ENCODE measurements around the gene MRGPRF.

The MRGPRF gene

DNA sequence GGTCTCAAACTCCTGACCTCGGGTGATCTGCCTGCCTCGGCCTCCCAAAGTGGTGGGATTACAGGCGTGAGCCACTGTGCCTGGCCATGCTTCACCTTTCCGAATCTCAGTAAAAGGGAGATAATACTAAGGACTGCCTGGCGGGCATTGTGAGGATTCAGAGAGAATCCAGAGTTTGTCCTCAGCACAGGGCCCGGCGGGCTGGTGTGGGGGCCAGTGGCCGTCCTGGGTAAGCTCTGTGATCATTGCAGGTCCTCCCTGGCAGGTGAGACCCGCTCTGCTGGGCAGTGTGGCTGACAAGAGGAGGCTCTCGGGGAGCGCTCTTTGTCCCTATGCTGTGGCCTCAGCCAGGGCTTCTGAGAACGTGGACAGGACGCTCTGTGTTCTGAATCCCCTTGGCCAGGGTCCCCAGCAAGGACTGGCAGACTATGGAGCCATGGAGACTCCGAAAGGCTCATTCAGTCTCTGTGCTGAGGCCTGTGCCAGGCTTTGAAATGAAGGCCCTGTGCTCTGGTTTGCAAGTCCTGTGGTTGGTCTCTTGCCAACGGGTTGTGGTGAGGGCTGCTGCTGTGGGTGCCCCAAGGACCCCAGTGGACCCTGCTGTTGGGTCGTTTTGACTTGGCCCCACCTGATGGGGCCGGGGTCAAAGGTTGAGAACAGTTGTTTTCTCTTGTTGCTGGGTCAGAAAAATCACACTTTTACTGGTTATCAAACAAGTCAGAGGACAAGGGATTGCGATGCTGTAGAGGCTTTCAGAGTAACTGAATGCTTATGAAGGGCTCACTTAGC is 37.7 kb upstream of the MRGPRF start:
- DNase-seq (ENCODE audit: low read depth): no peak

DNA sequence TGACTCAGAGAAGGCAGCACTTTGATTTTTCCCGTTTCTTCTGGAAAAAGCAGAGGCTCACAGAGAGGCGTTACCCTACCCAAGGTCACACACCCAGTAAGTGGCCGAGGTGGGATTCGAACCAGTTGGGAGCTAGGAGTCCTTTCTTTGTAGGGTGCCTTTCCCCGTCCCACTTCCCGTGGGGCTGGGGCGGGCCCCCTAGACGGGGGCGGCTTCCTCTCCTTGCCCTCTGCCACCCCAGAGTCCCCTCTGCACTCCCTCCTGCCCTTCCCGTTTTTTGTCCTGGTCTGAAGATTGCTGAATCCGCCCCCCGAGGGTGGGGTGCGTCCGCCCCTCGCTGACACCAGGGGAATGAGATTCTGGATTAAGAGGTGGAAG is 36.4 kb upstream of the MRGPRF start:
- no peak for DNase-seq (ENCODE audit: low read depth)

DNA sequence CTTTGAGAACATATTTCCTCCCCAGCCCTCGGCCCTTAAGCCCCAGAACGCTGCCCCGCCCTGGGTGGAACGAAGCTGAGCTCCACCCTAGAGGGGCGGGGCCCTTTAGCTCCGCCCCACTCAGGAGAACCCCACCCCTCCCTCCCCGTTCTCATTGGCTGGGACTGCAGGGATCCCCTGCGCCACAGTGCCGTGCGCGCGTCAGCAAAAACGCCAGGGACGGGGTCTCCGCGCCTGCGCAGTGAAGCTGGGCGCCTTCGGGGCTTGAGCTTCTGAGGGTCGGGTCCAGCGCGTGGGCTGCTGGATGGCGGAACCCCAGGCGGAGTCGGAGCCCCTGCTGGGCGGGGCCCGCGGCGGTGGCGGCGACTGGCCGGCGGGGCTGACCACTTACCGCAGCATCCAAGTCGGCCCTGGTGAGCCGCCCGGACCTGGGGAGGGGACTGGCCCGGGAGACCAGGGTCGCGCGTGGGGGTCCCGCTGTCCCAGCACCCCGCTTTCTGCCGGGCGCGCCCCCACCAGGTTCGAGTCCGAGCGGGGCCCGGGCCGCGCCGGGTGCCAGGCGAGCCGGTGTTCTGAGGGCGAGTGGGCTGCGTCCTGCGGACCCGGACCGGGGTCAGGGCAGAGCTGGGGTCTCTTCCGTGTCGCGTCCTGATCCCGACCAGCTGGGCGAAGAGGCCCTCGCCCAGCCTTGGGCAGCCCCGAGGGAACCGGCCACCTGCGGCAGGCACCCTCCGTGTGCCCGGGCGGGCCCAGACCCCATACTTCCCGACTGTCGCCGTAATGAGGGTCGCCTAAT is 35.8 kb upstream of the MRGPRF start, which contains the start of gene TPCN2:
TPCN2 (plus strand) TSS at position 239 of the 796 bp plus-strand sequence; CDS start at position 305, 66 bp downstream.
- peak; percentile 84 for DNase-seq (ENCODE audit: low read depth)

DNA sequence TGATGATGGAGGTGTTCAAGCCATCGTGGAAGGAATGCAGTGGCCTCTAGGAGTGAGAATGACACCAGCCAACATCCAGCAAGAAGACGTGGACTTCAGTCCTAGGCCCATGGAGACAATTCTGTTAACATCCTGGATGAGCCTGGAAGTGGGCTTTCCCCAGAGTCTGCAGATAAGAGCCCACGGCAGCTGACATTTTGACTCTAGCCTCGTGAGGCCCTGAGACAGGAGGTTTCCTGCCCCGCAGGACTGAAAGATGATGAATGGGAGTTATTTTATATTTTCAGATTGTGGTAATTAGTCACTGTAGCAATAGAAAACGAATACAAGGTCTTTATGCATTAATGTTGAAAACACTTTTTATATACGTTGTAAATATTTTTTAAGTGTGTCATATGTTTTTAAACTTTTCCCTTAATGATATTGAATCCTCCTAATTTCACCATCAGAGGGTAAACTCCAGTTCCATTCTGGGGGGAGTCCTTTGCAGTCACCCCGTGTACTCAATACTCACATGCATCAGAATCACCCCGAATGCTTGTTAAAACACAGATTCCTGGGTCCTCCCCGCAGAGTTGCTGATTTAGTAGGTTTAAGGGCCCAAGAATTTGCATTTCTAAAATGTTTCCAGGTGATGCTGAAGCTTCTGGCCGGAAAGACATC is 35.1 kb upstream of the MRGPRF start:
- no peak for DNase-seq (ENCODE audit: low read depth)

DNA sequence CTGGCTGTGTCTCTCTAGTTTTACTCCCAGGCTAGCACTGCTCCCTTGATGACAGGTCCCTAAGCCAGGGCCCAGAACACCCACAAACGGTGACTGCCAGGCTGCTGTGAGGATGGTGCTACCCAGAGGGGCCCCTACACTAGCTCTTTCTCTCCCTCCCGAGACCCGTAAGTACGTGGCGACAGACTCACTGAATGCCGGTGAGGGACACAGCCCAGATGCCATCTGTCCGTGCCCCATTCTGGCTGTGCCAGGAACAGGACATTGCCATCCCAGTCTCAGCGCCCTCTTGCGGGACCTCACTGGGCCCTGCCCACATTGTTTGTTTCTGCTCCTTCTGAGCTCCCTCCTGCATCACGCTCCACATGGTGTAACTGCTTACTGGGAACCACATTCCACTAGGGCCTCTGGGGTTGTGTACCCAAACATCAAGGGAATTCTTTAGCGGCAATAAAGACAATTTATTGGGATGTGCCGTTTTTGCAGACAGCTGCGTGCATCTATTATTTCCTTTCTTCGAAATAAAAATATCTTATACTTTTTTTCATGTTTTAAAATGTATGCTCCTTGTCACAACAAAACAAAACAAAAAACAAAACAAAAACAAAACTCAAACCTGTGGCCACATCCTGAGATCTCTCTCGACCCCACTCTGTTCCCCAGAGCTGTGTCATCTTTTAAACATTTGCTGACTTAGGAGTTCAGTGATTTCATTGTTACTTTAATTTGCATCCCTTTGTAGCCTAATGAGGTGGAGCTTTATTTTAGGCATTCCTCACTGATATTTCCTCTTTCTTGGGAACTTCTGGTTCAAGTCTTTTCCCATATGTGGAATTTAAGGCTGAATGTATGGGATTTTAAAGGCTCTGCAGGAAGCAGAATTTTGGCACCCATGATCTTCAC is 31.3 kb upstream of the MRGPRF start:
- no peak for DNase-seq (ENCODE audit: low read depth)

DNA sequence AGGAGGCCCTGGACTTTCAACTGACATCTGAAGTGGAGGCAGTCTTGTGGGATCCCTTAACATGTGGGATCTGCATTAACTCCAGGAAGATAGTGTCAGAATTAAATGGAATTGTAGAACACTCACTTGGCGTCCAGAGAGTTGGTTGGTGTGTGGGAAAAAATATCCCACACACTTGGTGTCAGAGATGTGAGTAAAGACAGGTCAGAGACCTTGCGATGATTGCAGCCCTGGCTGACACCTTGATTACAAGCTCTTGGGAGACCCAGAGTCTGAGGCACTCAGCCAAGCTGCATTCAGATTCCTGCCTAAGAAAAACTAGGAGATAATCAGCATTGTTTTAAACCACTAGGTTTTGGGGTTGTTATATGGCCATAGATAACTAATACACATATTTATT is 28.5 kb upstream of the MRGPRF start:
- DNase-seq (ENCODE audit: low read depth): no peak

DNA sequence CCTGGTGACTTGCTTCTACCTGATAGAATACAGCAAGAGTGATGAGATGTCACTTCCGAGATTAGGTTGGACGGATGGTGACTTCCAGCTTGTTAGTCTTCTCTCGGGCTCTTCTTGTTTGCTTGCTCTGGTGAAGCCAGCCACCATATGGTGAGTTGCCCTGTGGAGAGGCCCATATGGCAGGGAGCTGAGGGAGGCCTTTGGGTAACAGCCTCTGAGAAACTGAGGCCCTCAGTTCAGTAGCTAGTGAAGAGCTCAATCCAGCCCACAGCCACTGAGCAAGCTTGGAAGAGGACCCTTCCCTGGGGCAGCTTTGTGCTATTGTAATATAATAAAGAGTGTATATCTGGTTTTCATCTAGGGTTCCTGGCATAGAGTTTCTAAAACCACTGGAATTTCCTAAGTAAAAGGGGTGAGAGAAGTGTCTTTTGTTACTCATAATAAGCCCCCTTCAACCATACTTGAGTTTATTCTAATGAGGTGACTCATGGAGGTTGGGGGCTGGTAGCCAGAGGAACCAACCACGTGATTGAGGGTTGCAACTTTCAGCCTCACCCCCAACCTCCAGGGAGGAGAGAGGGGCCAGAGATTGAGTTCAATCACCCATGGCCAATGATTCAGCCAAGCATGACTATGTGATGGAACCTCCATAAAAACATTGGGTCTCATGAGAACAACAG is 27.7 kb upstream of the MRGPRF start:
- DNase-seq (ENCODE audit: low read depth): no peak

DNA sequence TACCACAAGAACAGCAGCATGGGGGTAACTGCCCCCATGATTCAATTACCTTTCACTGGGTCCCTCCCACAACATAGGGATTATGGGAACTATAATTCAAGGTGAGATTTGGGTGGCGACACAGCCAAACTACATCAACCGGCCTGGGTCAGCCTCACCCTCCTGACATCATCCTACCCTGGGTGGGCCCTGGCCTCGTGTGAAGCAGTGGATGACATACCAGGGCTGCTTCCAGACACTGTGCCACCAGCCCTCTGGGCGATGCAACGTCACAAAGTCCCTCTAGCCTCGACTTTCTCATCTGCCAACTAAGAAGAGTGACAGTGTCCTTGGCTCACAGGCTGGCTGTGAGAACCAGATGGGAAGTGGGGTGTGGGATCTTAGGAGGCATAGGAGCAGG is 27.0 kb upstream of the MRGPRF start:
- DNase-seq (ENCODE audit: low read depth): no peak

DNA sequence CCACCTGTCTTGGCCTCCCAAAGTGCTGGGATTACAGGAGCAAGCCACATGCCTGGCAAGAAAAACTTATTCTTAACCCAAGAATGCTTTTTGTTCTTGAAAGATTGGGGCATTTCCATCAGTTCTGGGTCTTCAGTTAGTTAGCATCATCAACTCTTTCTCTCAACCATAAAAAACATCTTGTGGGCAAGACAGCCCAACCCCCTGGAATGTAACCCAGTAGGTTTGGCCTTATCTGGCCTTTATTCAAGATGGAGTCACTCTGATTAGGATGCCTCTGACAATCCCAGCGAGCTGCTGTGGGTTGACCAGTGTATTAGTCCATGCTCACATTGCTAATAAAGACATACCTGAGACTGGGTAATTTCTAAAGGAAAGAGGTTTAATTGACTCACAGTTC is 26.5 kb upstream of the MRGPRF start:
- DNase-seq (ENCODE audit: low read depth): no peak

DNA sequence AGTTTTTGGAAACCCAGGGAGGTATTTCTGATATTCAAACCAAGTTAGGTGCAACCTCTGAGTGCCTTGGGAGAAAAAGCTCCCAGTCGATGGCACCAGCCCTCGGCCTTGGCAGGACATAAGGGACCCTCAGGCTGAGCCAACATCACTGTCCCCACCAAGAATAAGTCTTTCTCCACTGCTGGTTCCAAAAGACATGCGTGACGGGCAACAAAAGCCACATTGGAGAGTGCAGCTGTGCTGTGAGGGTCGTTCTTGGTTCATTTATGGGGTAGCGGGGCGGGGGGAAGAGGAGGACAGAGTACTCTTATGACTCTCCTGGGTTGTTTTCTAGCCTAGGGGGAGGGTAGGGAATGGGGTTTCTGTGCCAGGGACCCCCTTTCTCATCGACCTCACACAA is 24.5 kb upstream of the MRGPRF start:
- no peak for DNase-seq (ENCODE audit: low read depth)

DNA sequence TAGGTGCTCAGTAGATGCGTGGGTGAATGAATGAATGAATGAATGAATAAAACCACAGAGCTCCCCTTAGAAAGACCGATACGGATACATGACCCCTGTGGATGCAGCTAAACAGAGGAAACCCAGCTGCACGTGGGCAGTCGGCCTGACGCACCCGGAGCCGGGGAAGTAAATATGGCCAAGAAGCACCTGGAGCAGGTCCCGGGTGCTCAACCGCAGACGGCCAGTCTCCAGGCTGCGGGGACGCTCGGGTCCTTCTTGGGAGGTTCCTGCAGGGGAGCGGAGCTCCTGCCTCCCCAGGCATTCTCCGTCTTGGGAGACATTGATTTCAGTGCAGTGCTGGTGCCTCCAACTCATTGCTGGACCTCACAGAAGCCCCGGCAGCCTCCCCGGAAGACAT is 24.0 kb upstream of the MRGPRF start:
- DNase-seq (ENCODE audit: low read depth): no peak

DNA sequence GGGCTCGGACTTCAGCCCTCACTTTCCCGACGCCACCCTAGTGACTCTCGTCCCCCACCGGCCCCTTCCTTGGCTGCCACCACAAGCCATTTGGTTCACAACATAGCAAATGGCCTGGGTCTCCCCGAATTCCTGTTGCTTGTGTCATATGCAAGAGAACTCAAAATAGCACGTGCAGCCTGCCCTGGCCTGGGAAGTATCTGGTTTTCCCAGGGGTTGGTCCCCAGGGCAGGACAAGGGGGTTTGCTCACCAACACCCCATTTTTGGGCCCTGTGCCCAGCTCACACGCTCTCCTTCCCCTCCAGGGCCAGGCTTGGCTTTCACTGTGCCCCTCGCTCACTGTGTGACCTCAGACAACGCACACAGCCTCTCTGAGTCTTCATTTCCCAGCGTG is 22.9 kb upstream of the MRGPRF start:
- no peak for DNase-seq (ENCODE audit: low read depth)

DNA sequence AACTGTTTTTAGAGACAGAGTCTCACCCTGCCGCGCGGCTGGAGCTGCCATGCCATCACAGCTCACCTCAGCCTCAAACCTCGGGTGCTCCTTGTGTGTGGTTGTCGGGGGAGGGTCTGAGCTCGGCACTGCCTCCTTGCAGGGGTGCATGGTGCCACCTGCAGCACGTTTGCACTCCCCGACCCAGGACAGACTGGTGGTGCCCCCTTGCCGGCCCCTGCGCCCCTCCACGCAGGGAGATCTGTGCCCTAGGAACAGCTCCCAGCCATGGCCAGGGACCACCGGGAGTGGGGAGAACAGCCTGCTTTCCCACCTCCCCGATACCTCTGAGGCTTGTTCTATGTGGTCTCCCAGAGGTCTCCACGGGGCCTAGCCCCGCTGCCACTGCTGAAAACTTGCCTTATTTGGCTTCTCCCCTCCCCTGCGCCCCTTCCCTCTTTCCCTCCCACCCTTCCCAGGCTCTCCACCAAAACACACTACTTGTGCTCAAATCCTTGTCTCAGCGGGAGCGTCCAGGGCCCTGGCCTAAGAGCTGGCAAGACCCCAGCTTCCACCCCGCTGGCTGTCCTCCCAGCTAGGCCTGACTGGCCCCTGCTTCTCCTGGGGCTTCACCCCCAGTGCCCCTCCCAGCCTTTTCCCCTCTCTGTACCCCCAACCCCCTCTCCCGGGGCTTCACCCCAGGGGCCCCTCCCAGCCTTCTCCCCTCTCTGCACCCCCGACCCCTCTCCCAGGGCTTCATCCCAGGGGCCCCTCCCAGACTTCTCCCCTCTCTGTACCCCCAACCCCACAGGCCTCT is 22.3 kb upstream of the MRGPRF start:
- no peak for DNase-seq (ENCODE audit: low read depth)

DNA sequence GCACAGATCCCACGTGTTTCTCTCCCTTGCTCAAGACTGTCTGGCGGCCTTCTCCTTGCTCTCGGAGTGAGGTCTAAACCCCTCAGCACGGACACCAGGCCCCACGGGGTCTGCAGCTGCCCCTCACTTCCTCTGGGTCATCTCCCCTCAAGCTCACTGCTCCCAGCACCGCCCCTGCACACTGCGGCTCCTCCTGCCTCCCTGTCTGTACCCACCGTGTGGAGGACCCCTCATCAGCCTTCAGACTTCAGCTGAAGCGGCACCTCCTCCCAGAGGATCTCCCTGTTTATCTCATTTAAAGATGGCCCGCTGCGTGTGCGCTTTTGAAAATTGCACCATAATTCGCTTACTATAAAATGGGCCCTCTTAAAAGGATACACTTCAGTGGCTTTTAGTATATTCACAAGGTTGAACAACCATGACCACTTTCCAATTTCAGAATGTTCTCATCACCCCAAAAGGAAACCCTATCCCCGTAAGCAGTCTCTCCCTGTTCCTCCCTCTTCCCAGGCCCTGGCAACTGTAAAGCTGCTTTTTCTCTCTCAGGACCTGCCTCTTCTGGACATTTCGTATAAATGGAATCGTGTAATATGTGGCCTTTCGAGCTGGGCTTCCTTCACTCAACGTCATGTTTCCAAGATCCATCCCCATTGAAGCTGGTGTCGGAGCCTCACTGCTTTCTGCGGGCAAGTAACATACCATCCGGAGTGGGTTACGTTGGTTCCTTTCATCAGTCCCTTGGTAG is 21.2 kb upstream of the MRGPRF start:
- DNase-seq (ENCODE audit: low read depth): no peak

DNA sequence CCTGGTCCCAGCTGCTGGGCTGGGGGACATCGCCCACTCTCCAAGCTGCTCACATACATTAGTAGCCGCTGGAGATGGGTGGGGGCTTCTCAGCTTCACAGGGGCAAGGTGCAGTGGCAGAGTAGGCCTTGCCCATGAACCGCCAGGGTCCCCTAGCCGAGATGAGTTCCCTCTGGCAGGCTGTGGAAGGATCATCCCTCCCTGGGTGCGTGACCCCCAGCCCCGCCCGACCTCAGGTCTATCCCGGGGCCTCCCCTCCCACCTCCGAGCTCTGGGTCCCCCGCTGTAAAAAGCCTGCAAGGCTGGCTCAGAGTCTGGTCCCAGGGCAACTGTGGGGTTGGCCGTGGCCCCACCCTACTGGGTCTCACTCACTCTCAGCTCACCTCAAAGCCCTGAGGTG is 20.4 kb upstream of the MRGPRF start:
- DNase-seq (ENCODE audit: low read depth): no peak

DNA sequence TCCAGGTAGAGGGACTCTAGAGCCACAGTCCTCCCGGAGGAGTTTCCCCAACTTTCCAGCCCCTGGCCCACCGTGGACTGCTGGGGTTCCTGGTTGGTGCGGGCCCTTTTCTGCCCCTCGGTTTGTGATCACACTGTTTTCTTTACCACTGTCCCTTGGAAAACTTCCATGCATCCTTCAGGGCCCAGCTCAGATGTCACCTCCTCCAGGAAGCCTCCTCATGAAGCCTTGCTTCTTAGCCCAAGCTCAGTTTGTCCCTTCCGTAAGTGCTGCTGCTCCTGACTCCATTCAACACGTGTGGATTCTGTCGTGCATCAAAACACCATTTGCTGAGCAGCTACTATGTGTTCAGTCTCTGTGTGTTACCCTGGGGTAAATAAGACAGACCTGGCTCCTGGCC is 19.8 kb upstream of the MRGPRF start:
- no peak for DNase-seq (ENCODE audit: low read depth)

DNA sequence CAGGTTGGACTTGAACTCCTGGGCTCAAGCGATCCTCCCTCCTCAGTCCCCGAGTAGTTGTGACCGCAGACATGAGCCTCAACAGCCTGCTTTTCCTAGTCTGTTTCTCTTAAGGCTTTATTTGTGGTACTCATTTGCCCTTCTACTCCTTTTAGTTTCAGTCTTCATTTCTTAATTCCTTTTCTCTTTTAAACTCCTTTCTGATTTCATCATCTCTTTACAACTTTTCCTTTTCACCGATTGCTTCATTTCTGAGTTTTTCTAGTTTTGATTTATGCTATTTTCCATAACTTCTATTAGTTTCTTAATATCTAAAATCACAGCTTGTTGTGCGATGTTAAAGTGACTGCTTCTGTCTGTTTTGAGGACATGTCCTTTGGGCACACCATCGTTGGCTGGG is 17.3 kb upstream of the MRGPRF start:
- DNase-seq (ENCODE audit: low read depth): no peak

DNA sequence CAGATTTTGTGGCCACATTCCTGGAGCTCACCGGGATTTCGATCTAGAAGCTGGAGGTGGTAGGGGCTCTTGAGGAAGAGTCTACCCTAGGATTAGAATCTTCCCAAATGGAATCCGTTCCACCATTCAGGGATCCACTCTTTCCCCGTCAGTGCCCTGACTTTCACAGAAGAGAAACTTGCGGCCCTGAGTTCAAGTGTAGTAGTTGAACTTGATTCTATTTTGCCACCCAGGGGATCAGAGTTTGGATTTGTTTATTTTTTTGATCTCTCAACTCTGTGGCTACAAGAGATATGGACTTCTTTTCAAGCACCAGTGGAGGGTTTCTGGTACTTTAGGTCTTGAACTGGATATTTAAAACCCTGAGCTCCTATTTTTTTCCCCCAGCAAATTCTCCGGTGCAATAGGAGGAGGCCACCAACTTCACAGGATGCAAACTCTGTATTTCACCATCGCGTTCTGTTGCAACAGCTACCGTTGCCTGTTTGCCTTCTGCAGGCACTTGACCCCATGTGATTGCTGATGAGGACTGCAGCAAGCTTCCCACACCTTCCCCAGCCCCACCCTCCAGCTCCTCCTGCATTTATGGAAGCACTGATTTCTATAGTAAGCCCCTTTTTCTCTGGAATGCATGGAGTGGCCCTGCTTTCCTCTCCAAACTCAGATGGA is 14.8 kb upstream of the MRGPRF start:
- no peak for DNase-seq (ENCODE audit: low read depth)

DNA sequence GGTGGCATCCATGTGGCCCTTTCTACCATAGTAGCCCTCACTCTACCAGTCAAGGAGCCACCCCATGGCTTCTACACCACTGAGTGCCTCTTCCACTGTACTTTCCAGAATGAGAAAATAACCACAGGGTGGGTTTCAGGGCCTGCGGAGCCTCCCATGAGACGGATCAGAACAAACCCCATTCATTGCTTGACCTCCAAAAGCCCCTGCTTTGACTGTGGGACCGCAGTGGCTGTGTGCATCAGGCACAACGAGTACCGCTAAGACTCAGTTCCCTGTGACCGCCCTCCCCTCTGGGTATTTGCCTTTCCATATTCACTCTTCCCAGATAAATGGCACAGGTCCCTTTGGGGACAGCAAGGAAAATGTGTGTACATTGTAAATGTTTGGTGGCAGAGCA is 11.5 kb upstream of the MRGPRF start:
- DNase-seq (ENCODE audit: low read depth): no peak
